GM12878 (cell line): Measurements from ENCODE around the gene CCL3. TPM values are rescaled to one million over a fixed set of nuclear protein-coding genes. Genes with fewer than 3 reads are reported as not detected.
"Not testable (repeated sequence)": the region's sequence is repeated elsewhere in the genome, so short reads cannot be mapped to it uniquely, and the experiment has no call there.

Experiments
- ATAC-seq: fragments of 200-7000 bp; cut with Tn5 transposase; 3 replicates; pipeline ENCODE4 v1.9.1; 2020; ENCODE audit warnings: mild to moderate bottlenecking, moderate library complexity
- BruUV-seq: library from RNA; stranded (reverse); fragments of 400-500 nt; replicated peaks from 2 replicates; lab custom pipeline; 2021; lab: Mats Ljungman, UMichigan
- CTCF ChIA-PET: fragments of 300-600 bp; sonication (Branson Sonifier 250); formaldehyde crosslinking; extraction: SDS; loops from one replicate; lab custom pipeline; 2021; ENCODE audit warnings: inconsistent platforms; lab: Yijun Ruan, JAX
- POLR2A ChIA-PET: fragments of 350-600 bp; formaldehyde crosslinking; extraction: SDS; loops from one replicate; lab custom pipeline; 2021; ENCODE audit warnings: inconsistent platforms; lab: Charles Lee
- RAD21 ChIA-PET: fragments of 300-600 bp; sonication (Branson Sonifier 250); formaldehyde crosslinking; loops from one replicate; lab custom pipeline; 2023; ENCODE audit warnings: antibody characterized with exemption; ENCODE audit not compliant: unreplicated experiment; lab: Charles Lee
- SMC1A ChIA-PET: fragments of 300-600 bp; sonication (Branson Sonifier 250); formaldehyde crosslinking; loops from one replicate; lab custom pipeline; 2023; ENCODE audit not compliant: unreplicated experiment, uncharacterized antibody; lab: Charles Lee
- DNase-seq: peaks from one replicate; pipeline ENCODE4 v3.0.0-alpha.2; 2011; ENCODE audit warnings: low read depth, low spot score
- FAIRE-seq: peaks from 3 replicates; lab custom pipeline; 2011; peaks lifted over from hg19 to GRCh38; lab: Jason Lieb, UNC
- H2AFZ ChIP-seq: 2 replicates; pipeline ENCODE4 v1.6.0; 2011; ENCODE audit warnings: low read depth, low read length, control low read depth; ENCODE audit not compliant: control insufficient read depth
- H3K27ac ChIP-seq: 2 replicates; pipeline ENCODE4 v1.5.1; 2011; ENCODE audit warnings: control low read depth; ENCODE audit not compliant: control insufficient read depth, insufficient read depth
- H3K27me3 ChIP-seq, 2 experiments: replicated peaks in 1 of 2; 2 replicates each; pipeline versions ENCODE4 v1.6.0 to v1.6.1; 2011; ENCODE audit warnings: low read length in 1 of 2; ENCODE audit not compliant: control insufficient read depth in 2 of 2, insufficient read depth in 2 of 2
- H3K36me3 ChIP-seq, 2 experiments: 2 replicates each; pipeline ENCODE4 v1.5.1; 2011; ENCODE audit warnings: low read length in 1 of 2; ENCODE audit not compliant: control insufficient read depth in 2 of 2, insufficient read depth in 2 of 2
- H3K4me1 ChIP-seq: 2 replicates; pipeline ENCODE4 v1.6.1; 2011; ENCODE audit warnings: mild to moderate bottlenecking, low read length, moderate library complexity, mixed read lengths; ENCODE audit not compliant: control insufficient read depth, insufficient read depth
- H3K4me2 ChIP-seq: 2 replicates; pipeline ENCODE4 v1.6.0; 2011; ENCODE audit warnings: control low read depth; ENCODE audit not compliant: control insufficient read depth, insufficient read depth
- H3K4me3 ChIP-seq: fragments of 200-600 bp; sonication (generic); 2 replicates; pipeline ENCODE4 v1.5.1; 2016
- H3K79me2 ChIP-seq: 2 replicates; pipeline ENCODE4 v1.6.0; 2011; ENCODE audit warnings: low read length; ENCODE audit not compliant: control insufficient read depth, insufficient read depth
- H3K9ac ChIP-seq: 2 replicates; pipeline ENCODE4 v1.8.0; 2011; ENCODE audit warnings: low read length, control low read depth, mixed read lengths; ENCODE audit not compliant: control insufficient read depth, insufficient read depth
- H3K9me3 ChIP-seq: replicated peaks from 3 replicates; pipeline ENCODE4 v1.5.1; 2011; ENCODE audit warnings: mild to moderate bottlenecking, low read length; ENCODE audit not compliant: control insufficient read depth, insufficient read depth
- H4K20me1 ChIP-seq: 2 replicates; pipeline ENCODE4 v1.6.0; 2011; ENCODE audit not compliant: control insufficient read depth, insufficient read depth
- CEBPB ChIP-seq, 2 experiments: fragments of 150-350 bp in 1 of 2; IDR thresholded peaks; 2 replicates each; pipeline ENCODE4 v1.6.1; 2012 to 2014; ENCODE audit warnings: low read depth in 2 of 2, low read length in 2 of 2, borderline replicate concordance in 1 of 2, inconsistent platforms in 1 of 2
- NR2C2 ChIP-seq: IDR thresholded peaks from 2 replicates; pipeline ENCODE4 v1.6.1; 2011; ENCODE audit warnings: borderline replicate concordance, low read depth; ENCODE audit not compliant: control insufficient read depth, insufficient read length
- RBBP5 ChIP-seq: fragments of 200-600 bp; sonication (generic); conservative IDR thresholded peaks from 2 replicates; pipeline ENCODE4 v1.6.1; 2016
- REST ChIP-seq: IDR thresholded peaks from 2 replicates; pipeline ENCODE4 v1.6.1; 2012; ENCODE audit warnings: mild to moderate bottlenecking, low read depth, low read length
- TARDBP ChIP-seq: IDR thresholded peaks from 2 replicates; pipeline ENCODE4 v1.6.1; 2016; ENCODE audit warnings: borderline replicate concordance
- ZNF687 ChIP-seq: fragments of 450-650 bp; IDR thresholded peaks from 2 replicates; pipeline ENCODE4 v1.6.1; 2017; ENCODE audit warnings: mild to moderate bottlenecking, moderate library complexity
- WGBS: methylation state at CpG from one replicate; pipeline ENCODE4 v1.1.6; 2016; ENCODE audit warnings: low lambda C conversion rate; ENCODE audit not compliant: insufficient replicate concordance, insufficient coverage; ENCODE audit errors: missing lambda C conversion rate; 5-methylcytosine and 5-hydroxymethylcytosine counted together
- in situ Hi-C: fragments of 300-500 bp; cut with MboI; formaldehyde crosslinking; loops from 9 replicates; pipeline ENCODE4 v1.14.3; 2018; ENCODE audit warnings: mixed read lengths
- intact Hi-C: fragments of 100-400 bp; cut with micrococcal nuclease; formaldehyde crosslinking; loops from one replicate; pipeline ENCODE4 v1.14.2; 2022; ENCODE audit not compliant: unreplicated experiment
- polyA plus RNA-seq, 11 experiments: library from polyadenylated mRNA; depleted of rRNA in 4 of 11; unstranded in 6 of 11; stranded (reverse) in 5 of 11; fragments of >200 nt; fragmentation: Nextera tagmentation in 4 of 11; fragmentation: Illumina TruSeq in 1 of 11; extraction: Ambion mirVana in 4 of 11; extraction: Trizol in 1 of 11; gene quantifications; 1 replicate in 1 of 11; 2 replicates in 10 of 11; pipeline versions ENCODE4 v1.2.1 to v1.2.3, GENCODE V29; 2011 to 2016; ENCODE audit warnings: inconsistent platforms in 2 of 11, missing spikeins in 2 of 11, low read depth in 1 of 11
- total RNA-seq, 4 experiments: library from RNA; depleted of rRNA in 3 of 4; stranded (reverse); fragments of >200 nt in 3 of 4; fragmentation: Illumina TruSeq in 1 of 4; extraction: Trizol in 1 of 4; gene quantifications; 2 replicates each; pipeline versions ENCODE4 v1.2.1 to v1.2.3, GENCODE V29; 2013 to 2021

The CCL3 gene
- total and polyA plus RNA-seq, 10 of the 15 experiments (the other 5 are each of a cell fraction or from before 2014, with no cell fraction given), result 96.5 to 1,488 (median 199) TPM

GRCh38 chr17:36085765-36086164, 4.2 kb downstream of the CCL3 start:
- Histone ChIP-seq H4K20me1 (no peaks in the 10 kb centered on the region), H3K36me3 (no peaks in the 10 kb centered on the region), H3K27me3 (no peaks in the 10 kb centered on the region), H3K9me3 (no peaks in the 10 kb centered on the region), H2AFZ (no peak overlapping the region), H3K4me3 (no peak overlapping the region), H3K9ac (no peak overlapping the region), H3K4me2 (no peak overlapping the region), H3K4me1 (peaks cover 48% of the 10 kb centered on the region)
- in situ Hi-C loops, result loop anchor here (5.0 kb wide), 1 partner anchor 112 kb away; the partner anchor contains the start of genes CCL3L1 and CCL3L3
- no peak for DNase-seq
- POLR2A ChIA-PET, result interaction anchor here (0.7 to 1.7 kb wide), 5 partner anchors 13 to 430 kb away, joined by 3 to 7 read pairs (median 4); no protein-coding TSS in a partner anchor
- no peak for ATAC-seq
- SMC1A ChIA-PET, result interaction anchor here (1.2 to 2.5 kb wide), 10 partner anchors 10 to 116 kb away, joined by 3 to 22 read pairs (median 6); no protein-coding TSS in a partner anchor
- no TSS peak for BruUV-seq
- TF ChIP-seq RBBP5, result no peak
- no peak for TF ChIP-seq ZNF687
- no peak for TF ChIP-seq TARDBP
- no peak for TF ChIP-seq NR2C2
- peak in 1 of 2 experiments; percentile 80; a peak in 1 of 4 replicates for TF ChIP-seq CEBPB (IDR thresholded peaks at IDR 0.05; ENCODE audit: borderline replicate concordance in 1 of 2, low read depth in 2 of 2, low read length in 2 of 2)
- no peak for TF ChIP-seq REST
- TF ChIP-seq, all 136 proteins: peak for 1
- intact Hi-C loops, result no loop called here
- CTCF ChIA-PET, result interaction anchor here (1.1 to 2.8 kb wide), 7 partner anchors 13 to 116 kb away, joined by 3 to 27 read pairs (median 4); no protein-coding TSS in a partner anchor
- WGBS, result 50% methylated on average over 1 of the region's 1 CpG
- RAD21 ChIA-PET, result interaction anchor here (0.6 to 7.9 kb wide), 11 partner anchors 13 to 236 kb away, joined by 3 to 75 read pairs (median 4); partner anchors contain the start of gene CCL4
- no peak for FAIRE-seq
- peak overlapping the region; percentile 24; the same call in 1 of the 2 replicates for H3K27ac ChIP-seq
- peaks cover 2% of the 10 kb centered on the region; the same call in 1 of the 2 replicates for H3K79me2 ChIP-seq

GRCh38 chr17:36083691-36084090, 6.3 kb downstream of the CCL3 start:
- 68% methylated on average over 2 of the region's 2 CpGs for WGBS
- H3K79me2 ChIP-seq, BruUV-seq, ATAC-seq, POLR2A ChIA-PET, H2AFZ ChIP-seq, H3K4me2 ChIP-seq, H3K9ac ChIP-seq, in situ Hi-C loops, H3K27ac ChIP-seq, H3K36me3 ChIP-seq, H3K27me3 ChIP-seq, DNase-seq, H3K4me3 ChIP-seq, H4K20me1 ChIP-seq, intact Hi-C loops, H3K9me3 ChIP-seq, FAIRE-seq: not testable (repeated sequence)
- ChIA-PET RAD21 (interaction anchor here (2.4 to 3.4 kb wide), 2 partner anchors 11 to 107 kb away, joined by 8 to 29 read pairs; no protein-coding TSS in a partner anchor), CTCF (interaction anchor here (3.7 kb wide), 1 partner anchor 11 kb away, joined by 43 read pairs; no protein-coding TSS in a partner anchor), SMC1A (interaction anchor here (1.0 to 2.4 kb wide), 2 partner anchors 10 to 106 kb away, joined by 3 to 19 read pairs; no protein-coding TSS in a partner anchor)
- peaks cover 34% of the 10 kb centered on the region for H3K4me1 ChIP-seq
